Skeletal muscle cell (primary cell): ENCODE results near the gene ACP4.
"Not testable (repeated sequence)": the region's sequence is repeated elsewhere in the genome, so short reads cannot be mapped to it uniquely, and the experiment has no call there.

Source experiments
- DNase-seq: peaks from one replicate; pipeline ENCODE4 v3.0.0-alpha.2; 2010; ENCODE audit warnings: low read depth
- H3K4me3 ChIP-seq: 2 replicates; pipeline ENCODE4 v1.5.1; 2011; ENCODE audit warnings: low read depth, mild to moderate bottlenecking, control low read depth, low read length, moderate library complexity

ACP4 gene, protein sequence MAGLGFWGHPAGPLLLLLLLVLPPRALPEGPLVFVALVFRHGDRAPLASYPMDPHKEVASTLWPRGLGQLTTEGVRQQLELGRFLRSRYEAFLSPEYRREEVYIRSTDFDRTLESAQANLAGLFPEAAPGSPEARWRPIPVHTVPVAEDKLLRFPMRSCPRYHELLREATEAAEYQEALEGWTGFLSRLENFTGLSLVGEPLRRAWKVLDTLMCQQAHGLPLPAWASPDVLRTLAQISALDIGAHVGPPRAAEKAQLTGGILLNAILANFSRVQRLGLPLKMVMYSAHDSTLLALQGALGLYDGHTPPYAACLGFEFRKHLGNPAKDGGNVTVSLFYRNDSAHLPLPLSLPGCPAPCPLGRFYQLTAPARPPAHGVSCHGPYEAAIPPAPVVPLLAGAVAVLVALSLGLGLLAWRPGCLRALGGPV

DNA sequence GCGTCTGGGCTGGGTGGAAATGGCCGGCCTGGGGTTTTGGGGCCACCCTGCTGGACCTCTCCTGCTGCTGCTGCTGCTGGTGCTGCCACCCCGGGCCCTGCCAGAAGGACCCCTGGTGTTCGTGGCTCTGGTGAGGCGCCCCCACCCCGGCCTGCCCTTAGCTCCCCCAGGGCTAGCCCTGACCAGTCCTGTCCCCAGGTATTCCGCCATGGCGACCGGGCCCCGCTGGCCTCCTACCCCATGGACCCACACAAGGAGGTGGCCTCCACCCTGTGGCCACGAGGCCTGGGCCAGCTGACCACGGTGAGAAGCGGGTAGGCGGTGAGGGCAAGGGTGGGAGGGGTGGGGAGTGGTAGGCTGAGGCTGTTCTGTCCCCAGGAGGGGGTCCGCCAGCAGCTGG, at the start of gene ACP4:
ACP4 (plus strand) TSS at position 20 of the 400 bp plus-strand sequence; CDS start at position 20, 0 bp downstream.
- no peak for DNase-seq
- H3K4me3 ChIP-seq, result no peak within 1 kb of the TSS

DNA sequence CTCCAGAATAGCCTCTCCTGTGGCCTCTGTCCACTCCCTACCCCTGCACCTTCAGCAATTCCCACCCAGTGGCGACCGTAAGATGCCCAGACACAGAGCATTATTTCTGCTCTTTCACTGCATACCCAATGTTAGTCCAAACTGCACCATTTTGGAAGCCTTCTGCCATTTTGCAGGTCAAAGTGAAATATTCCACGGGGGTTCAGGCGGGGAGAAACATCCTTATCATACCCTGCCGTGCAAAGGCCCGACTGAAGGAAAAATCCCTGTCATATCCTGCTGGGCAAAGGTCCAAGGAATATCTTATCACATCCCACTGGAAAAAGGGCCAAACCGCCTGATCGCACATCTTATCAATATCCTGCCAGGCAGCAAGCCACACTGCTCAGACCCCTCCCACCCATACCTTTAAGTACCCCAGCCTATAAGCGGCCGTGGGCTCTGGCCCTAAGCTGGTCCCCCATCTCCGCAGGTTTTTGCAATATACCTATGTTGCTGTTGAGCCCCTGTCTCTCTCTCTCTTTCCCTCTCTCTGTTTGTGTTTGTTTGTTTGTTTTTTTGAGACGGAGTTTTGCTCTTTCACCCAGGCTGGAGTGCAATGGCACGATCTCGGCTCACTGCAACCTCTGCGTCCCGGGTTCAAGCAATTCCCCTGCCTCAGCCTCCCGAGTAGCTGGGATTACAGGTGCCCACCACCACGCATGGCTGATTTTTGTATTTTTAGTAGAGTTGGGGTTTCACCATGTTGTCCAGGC, 48.9 kb upstream of the ACP4 start:
- no peak for DNase-seq
- H3K4me3 ChIP-seq, result no peak overlapping the region

DNA sequence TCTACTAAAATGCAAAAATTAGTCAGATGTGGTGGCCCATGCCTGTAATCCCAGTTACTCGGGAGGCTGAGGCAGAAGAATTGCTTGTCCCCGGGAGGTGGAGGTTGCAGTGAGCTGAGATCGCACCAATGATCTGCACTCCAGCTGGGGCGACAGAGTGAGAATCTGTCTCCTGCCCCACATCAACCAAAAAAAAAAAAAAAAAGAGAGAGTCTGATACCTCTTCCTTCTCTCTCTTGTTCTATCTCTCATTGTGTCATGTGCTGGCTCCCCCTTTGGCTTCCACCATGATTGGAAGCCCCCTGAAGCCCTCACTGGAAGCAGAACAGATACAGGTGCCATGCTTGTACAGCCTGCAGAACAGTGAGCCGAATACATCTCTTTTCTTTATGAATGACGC, 46.7 kb upstream of the ACP4 start:
- no peak for DNase-seq
- H3K4me3 ChIP-seq, result no peak overlapping the region

DNA sequence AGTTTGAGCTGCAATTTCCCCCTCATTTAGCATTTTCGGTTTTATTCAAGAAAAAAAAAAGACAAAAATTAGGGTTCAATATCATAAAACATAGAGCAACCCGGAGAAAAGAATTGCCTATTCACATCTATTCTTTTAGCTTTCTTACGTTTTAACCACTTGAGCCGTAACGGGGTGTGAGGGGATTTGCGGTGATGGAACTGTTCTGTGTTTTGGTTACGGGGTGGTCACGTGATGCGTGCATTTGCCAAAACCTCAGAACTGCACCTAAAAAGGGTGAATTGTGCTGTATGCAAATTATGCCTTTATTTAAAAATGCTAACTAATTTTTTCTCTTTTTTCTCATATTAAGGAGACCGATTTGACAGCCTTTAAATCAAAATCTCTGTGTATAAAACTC, 45.0 kb upstream of the ACP4 start:
- no peak for DNase-seq
- H3K4me3 ChIP-seq, result no peak overlapping the region

DNA sequence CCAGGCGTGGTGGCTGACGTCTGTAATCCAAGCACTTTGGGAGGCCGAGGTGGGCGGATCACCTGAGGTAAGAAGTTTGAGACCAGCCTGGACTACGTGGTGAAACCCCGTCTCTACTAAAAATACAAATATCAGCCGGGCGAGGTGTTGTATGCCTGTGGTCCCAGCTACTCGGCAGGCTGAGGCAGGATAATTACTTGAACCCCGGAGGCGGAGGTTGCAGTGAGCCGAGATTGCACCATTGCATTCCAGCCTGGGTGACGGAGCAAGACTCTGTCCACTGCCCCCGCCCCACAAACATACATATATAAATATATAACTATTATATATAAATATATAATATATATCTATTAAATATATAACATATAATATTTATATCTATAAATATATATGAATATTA, 43.1 kb upstream of the ACP4 start:
- not testable (repeated sequence) for H3K4me3 ChIP-seq, DNase-seq

DNA sequence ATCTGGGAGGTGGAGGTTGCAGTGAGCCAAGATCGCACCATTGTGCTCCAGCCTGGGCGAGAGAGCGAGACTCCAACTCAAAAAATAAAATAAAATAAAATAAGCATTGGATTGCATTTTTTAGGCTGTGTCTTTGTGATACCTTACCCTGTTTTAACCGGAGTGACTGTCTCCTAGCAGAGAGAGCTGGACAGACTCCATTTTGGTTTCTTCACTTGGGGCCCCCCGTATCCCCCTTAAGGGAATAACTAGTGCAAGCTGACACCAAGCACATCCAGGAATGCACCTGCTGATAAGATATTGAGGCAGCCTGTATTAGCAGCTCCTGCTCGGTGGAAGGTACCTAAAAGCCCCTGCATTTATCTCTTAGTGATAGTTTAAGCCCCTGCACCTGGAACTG, 40.7 kb upstream of the ACP4 start:
- no peak overlapping the region for H3K4me3 ChIP-seq
- DNase-seq, result no peak

DNA sequence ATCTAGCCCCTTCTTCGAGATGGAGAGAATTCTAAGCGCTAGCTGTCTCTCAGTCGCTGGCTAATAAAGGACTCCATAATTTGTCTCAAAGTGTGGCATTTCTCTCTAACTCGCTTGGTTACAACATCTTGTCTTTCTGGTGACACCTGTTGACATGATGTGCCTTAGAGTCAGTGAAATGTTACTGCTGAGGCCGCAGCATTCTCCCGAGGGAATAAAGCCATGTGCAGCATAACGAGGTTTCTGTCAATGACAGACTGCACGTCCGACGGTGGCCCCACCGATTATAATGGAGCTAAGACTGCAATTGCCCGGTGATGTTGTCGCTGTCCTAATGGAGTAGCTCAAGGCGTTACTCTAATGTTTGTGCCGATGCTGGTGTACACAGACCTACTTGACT, 40.2 kb upstream of the ACP4 start:
- no peak for DNase-seq
- H3K4me3 ChIP-seq, result no peak overlapping the region

DNA sequence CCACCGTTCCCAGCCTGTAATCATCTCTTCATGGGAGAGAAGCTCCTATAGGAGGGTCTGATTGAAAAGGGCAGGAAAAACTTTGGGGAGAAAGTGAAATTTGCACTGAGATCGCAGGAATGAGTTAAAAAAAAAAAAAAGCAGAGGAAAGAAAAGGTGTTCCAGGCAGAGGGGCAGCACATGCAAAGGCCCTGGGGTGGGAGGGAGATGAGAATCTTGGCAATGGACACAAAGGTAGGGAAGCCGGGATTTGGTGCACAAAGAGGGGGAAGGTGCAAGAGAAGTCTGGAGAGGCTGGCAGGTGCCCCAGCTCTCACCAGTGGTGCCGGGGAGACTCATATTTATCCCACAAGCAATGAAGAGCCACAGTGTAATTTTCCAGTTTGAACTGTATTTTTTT, 36.3 kb upstream of the ACP4 start:
- H3K4me3 ChIP-seq, result no peak overlapping the region
- DNase-seq, result no peak

DNA sequence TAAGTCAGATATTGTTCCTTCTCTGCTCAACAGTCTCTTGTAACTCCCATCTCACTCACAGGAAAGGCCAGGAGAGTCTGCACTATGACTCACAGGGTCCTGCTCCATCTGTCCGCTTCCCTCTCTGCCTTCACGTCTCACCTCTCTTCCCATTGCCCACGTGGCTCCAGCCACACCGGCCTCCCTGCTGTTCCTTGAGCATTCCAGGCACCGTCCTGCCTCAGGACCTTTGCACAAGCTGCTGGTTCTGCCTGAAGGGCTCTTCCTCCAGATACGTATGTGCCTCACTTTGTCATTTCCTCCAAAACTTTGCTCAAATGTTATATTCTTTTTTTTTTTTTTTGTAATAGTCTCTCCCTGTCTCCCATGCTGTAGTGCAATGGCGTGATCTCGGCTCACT, 34.0 kb upstream of the ACP4 start:
- not testable (repeated sequence) for DNase-seq, H3K4me3 ChIP-seq

DNA sequence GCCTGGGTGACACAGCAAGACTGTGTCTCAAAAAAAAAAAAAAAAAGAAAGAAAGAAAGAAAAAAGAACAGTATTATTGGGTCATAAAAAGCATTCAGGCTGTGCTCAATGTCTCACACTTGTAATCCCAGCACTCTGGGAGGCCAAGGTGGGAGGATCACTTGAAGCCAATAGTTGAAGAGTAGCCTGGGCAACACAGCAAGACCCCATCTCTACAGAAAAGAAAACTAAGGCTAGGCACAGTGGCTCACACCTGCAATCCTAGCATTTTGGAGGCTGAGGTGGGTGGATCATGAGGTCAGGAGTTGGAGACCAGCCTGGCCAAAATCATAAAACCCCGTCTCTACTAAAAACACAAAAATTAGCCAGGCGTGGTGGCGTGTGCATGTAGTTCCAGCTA, 32.6 kb upstream of the ACP4 start:
- not testable (repeated sequence) for H3K4me3 ChIP-seq, DNase-seq

DNA sequence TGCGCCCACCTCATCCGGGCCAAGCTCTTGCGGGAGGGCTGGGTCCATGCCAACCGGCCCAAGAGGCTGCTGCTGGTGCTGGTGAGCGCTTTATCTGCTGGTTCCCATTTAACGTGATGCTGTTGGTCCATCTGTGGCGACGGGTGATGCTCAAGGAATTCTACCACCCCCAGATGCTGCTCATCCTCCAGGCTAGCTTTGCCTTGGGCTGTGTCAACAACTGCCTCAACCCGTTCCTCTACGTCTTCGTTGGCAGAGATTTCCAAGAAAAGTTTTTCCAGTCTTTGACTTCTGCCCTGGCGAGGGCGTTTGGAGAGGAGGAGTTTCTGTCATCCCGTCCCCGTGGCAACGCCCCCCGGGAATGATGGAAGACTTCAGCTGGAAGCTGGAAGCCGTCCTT, 31.1 kb upstream of the ACP4 start:
- DNase-seq, H3K4me3 ChIP-seq: not testable (repeated sequence)

DNA sequence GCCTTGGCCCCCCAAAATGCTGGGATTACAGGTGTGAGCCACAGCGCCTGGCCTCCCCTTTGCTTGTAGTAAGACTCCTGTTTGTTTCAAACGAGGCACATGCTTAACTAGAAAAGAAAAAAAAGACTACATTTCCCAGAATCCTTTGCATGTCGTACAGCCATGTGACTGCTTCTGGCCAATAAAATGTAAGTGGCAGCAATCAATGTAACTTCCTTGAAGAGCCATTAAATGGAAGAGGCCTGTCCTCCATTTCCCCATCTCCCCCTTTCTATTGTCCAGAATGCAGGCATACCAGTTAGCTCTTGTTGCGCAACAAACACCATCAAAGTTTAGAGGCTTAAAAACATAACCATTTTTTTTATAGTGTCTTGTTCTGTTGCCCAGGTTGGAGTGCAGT, 30.3 kb upstream of the ACP4 start:
- no peak overlapping the region for H3K4me3 ChIP-seq
- DNase-seq, result no peak

DNA sequence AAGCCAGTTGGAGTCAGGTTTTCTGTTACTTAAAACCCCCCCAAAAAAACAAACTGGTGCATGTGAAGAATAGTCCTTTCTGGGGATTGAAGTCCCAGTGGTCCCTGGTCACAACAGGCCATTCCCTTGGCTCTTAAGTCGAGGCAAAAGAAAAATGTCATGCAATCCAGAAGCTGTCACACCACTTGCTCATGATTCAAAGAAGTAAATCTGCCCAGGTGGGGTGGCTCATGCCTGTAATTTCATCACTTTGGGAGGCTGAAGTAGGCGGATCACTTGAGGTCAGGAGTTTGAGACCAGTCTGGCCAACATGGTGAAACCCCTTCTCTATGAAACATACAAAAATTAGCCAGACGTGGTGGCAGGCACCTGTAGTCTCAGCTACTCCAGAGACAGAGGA, 28.7 kb upstream of the ACP4 start:
- H3K4me3 ChIP-seq, DNase-seq: not testable (repeated sequence)

DNA sequence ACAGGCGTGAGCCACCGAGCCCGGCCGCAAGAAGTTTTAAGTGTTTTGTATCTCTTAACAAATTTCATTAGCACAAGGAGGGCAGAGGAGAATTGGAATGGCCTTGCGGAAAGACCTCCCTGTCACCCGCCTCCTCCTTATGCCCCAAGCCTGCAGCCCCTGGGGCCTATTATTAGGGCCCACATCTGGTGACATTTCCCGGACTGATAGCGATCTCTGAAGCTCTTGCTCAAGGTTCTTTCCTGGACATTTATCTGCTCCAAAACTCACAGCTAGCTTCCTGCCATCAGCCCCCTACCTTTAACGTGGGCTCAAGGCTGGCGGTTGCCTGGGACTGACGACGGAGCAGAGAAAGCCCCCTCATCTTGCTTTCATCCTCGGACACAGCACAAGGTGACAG, 26.7 kb upstream of the ACP4 start:
- H3K4me3 ChIP-seq, DNase-seq: not testable (repeated sequence)

DNA sequence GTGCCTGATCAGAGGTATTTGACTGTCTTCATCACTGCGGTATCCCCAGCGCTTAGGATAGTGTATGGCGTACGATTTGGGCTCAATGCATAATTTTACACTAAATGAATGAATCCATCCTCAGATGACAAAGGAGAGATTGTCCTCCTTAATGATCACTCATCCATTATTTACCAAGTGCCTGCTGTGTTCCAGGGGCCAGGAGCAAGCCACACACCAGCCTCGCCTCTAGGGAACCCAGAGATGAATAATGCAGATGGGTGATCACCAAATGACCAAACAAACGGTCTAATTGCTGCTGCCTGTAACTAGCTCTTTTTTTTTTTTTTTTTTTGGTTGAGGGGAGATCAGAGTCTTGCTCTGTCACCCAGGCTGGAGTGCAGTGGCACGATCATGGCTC, 25.8 kb upstream of the ACP4 start:
- no peak overlapping the region for H3K4me3 ChIP-seq
- DNase-seq, result no peak

DNA sequence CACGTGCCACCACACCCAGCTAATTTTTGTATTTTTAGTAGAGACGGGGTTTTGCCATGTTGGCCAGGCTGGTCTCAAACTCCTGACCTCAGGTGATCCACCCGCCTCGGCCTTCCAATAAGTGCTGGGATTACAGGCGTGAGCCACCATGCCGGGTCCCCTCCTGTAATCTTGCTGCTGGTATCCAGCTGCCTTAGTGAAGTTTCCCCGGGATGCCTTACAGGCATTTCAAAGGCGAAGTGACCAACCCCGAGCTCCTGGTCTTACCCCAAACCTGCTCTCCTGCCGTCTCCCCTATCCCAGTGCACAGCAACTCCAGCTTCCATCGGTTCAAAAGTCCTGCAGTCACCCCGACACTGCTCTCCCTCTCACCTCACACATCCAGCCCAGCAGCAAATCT, 23.5 kb upstream of the ACP4 start:
- not testable (repeated sequence) for DNase-seq, H3K4me3 ChIP-seq

DNA sequence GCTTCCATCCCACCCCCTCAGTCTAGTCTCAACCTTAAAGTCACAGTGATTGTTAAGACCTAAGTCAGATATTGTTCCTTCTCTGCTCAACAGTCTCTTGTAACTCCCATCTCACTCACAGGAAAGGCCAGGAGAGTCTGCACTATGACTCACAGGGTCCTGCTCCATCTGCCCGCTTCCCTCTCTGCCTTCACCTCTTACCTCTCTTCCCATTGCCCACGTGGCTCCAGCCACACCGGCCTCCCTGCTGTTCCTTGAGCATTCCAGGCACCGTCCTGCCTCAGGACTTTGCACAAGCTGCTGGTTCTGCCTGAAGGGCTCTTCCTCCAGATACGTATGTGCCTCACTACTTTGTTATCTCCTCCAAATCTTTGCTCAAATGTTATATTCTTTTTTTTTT, 23.0 kb upstream of the ACP4 start:
- not testable (repeated sequence) for DNase-seq, H3K4me3 ChIP-seq

DNA sequence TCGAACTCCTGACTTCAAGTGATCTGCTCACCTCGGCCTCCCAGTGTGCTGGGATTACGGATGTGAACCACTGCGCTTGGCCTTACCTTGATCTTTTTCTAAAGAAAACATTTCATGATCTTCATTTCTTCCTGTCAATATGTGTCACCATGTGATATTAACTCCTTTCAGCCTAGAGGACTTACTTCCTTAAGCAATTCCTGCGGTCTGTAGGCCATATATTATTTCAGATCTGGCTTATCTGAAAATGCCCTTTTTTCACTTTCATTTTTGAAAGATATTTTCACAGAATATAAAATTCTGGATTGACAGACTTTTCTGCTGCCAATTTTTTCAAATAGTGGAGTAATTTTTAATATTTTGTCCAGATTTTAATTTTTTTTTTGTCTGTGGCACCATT, 21.9 kb upstream of the ACP4 start:
- no peak for DNase-seq
- no peak overlapping the region for H3K4me3 ChIP-seq

DNA sequence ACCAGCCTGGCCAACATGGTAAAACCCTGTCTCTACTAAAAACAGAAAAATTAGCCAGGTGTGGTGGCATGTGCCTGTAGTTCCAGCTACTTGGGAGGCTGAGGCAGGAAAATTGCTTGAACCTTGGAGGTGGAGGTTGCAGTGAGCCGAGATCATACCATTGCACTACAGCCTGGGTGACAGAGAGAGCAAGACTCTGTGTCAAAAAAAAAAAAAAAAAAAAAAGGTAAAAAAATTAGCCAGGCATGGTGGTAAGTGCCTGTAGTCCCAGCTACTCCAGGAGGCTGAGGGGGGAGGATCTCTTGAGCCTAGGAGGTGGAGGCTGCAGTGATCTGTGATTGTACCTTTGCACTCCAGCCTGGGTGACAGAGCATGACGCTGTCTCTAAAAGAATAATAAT, 20.1 kb upstream of the ACP4 start, which contains the start of gene GPR32:
GPR32 (plus strand) TSS at position 301 of the 400 bp plus-strand sequence. CDS start 137 bp downstream, outside the sequence.
- H3K4me3 ChIP-seq, DNase-seq: not testable (repeated sequence)

DNA sequence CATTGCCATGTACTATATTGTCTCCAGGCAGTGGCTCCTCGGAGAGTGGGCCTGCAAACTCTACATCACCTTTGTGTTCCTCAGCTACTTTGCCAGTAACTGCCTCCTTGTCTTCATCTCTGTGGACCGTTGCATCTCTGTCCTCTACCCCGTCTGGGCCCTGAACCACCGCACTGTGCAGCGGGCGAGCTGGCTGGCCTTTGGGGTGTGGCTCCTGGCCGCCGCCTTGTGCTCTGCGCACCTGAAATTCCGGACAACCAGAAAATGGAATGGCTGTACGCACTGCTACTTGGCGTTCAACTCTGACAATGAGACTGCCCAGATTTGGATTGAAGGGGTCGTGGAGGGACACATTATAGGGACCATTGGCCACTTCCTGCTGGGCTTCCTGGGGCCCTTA, 19.3 kb upstream of the ACP4 start:
- H3K4me3 ChIP-seq, result no peak overlapping the region
- DNase-seq, result no peak

DNA sequence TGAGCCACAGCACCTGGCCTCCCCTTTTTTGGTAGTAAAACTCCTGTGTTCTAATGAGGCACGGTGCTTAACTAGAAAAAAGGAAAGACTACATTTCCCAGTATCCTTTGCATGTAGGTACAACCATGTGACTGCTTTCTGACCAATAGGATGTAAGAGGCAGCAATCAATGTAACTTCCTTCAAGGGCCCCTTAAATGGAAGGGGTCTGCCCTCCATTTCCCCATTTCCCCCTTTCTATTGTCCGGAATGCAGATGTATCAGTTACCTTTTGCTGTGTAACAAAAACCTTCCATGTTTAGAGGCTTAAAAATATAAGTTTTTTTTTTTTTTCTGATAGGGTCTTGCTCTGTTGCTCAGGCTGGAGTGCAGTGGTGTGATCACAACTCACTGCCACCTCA, 17.7 kb upstream of the ACP4 start:
- H3K4me3 ChIP-seq, result no peak overlapping the region
- no peak for DNase-seq
